ENCODE measurements around the gene LEFTY1.

DNA sequence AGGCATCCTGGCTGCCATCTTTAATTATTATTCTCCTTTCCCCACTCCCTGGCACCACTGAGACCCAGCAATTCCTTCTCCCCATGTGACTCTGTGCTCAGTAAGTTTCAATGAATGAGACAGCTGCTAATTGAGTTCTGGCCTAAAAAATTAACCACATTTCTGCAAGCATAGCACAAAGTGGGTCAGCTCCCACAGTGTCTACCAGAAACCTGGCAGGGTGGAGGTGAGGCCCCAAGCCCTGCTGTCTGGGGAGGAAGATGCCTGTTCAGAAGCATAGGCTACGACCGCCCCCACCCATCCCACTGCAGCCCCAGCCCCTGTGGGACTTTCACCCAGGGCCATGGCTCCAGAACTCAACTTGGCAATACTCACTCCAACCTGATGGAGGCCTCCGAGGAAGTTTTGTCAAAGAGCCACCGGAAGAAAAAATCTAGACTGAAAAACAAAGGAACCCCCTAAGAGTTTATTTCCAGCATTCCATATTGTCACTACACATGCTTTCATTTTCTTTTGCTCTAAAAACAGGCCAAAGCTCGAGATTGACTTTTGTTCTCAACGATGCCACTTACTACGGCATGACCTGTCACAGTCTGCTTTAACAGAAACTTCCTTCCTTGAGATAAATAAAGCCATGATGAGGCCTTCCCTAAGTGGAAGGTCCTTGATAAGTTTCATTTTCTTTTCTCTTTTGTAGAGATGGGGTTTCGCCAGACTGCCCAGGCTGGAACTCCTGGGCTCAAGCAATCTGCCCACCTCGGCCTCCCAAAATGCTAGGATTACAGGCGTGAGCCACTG, 33.2 kb downstream of the LEFTY1 start:
- TF ChIP-seq CTCF (IDR thresholded peaks at IDR 0.05; ENCODE audit: low read depth, low read length, missing input control) (no peak), HNF4A (conservative IDR thresholded peaks at IDR 0.05) (no peak), YY1 (IDR thresholded peaks at IDR 0.05) (no peak), FOXA2 (IDR thresholded peaks at IDR 0.05) (no peak), RAD21 (IDR thresholded peaks at IDR 0.05) (no peak), REST (IDR thresholded peaks at IDR 0.05) (no peak), TAF1 (conservative IDR thresholded peaks at IDR 0.05) (no peak), ATF3 (IDR thresholded peaks at IDR 0.05) (no peak), JUND (IDR thresholded peaks at IDR 0.05) (no peak)
- TF ChIP-seq, protein P1, sequence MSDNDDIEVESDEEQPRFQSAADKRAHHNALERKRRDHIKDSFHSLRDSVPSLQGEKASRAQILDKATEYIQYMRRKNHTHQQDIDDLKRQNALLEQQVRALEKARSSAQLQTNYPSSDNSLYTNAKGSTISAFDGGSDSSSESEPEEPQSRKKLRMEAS (IDR thresholded peaks at IDR 0.05): no peak
